Umbilical cord (tissue), 2 donors: ENCODE measurements around the gene CRCP. TPM values are rescaled to one million over a fixed set of nuclear protein-coding genes. Genes with fewer than 3 reads are reported as not detected.

ENCODE experiments used
- DNase-seq: peaks from one replicate; pipeline ENCODE4 v3.0.0-alpha.2; 2015; ENCODE audit warnings: low spot score
- total RNA-seq: library from RNA; depleted of rRNA; stranded (reverse); fragments of >200 nt; gene quantifications from one replicate; pipeline ENCODE4 v1.2.3, GENCODE V29; 2014; ENCODE audit warnings: low replicate concordance; ENCODE audit not compliant: insufficient read depth

Gene CRCP
- total RNA-seq, 1 donor from 2014 or later = 59.5 TPM

DNA sequence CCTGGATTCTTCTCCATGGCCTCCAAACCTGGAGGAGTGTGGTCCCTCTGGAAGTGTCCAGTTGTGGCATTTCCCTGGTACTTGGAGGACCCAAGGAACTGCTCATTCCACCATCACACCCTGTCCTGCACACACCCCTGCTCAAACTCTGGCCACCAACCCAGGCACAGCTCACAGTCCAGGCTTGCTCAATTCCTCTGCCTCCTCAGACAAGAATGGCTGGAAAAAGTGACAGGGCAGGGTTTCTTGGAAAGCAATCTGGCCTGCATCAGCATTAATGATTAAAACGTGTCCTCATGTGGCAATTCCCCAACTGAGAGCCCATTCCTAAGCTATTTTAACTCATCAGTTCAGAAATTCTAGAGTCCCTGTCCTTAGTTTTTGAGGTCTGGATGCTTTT, 73.3 kb downstream of the CRCP start:
- peak; percentile 70 for DNase-seq

DNA sequence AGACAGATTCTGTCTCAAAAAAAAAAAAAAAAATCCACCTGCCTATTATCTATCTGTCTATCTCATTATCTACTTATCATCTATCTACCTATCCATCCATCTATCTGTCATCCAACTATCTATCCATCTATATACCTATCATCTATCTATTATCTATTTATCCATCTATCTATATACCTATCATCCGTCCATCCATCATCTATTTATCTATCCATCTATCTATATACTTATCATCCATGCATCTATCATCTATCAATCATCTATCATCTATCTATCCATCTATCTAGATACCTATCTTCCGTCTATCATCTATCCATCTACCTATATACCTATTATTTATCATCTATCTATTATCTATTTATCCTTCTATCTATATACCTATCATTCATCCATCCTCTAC, 74.0 kb downstream of the CRCP start:
- no peak for DNase-seq

- DNase-seq = no peak
These were observed 75.3 kb downstream of the CRCP start for GRCh38 chr7:66189695-66190503.

GRCh38 chr7:66190504-66190857, 75.8 kb downstream of the CRCP start:
- no peak for DNase-seq

GRCh38 chr7:66193146-66193725, 78.6 kb downstream of the CRCP start:
- DNase-seq = no peak

- DNase-seq = no peak
These were observed 83.8 kb downstream of the CRCP start for GRCh38 chr7:66198469-66198868.

- no peak for DNase-seq
These were observed 84.3 kb downstream of the CRCP start for GRCh38 chr7:66198956-66199355.

DNA sequence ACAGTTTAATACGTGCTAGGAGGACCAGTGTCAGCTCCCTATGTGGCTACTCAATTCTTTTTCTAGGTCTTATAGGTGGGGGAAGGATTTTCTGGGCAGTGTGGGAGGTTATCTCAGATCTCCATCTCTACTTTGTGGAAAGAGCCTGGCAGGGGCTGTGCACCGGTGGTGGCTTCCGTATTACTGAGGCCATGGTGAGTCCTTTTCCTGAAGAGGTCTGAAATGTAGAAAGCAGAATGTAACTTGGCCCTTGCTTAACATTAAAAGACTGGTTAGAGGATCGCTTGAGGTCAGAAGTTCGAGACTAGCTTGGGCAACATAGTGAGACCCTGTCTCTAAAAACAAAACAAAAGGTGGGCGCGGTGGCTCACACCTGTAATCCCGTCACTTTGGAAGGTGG, 87.8 kb downstream of the CRCP start:
- DNase-seq = no peak

Other genes with a start within 250 kb of the CRCP start
- gene VKORC1L1, start 241.8 kb upstream of the CRCP start, total RNA-seq = 24.6 TPM
- gene GUSB, start 132.6 kb upstream of the CRCP start, total RNA-seq = 44.3 TPM
- 20.0 TPM for gene ASL, start 39.0 kb upstream of the CRCP start, total RNA-seq
- gene TPST1, start 90.5 kb downstream of the CRCP start, total RNA-seq = 88.1 TPM